ENCODE data around the gene LMF1.
"Not testable (repeated sequence)": the region's sequence is repeated elsewhere in the genome, so short reads cannot be mapped to it uniquely, and the experiment has no call there.

Gene LMF1

GRCh38 chr16:962366-962765 is 8.4 kb downstream of the LMF1 start:
- no peak for TF ChIP-seq CTCF (IDR thresholded peaks at IDR 0.05; ENCODE audit: low read depth, low read length, missing control alignments)
- DNase-seq (ENCODE audit: low read depth), result no peak
- no peak overlapping the region for H3K4me3 ChIP-seq (ENCODE audit: low read depth, low read length)

- no peak for TF ChIP-seq CTCF (IDR thresholded peaks at IDR 0.05; ENCODE audit: low read depth, low read length, missing control alignments)
- H3K4me3 ChIP-seq (ENCODE audit: low read depth, low read length), result no peak overlapping the region
- no peak for DNase-seq (ENCODE audit: low read depth)
Measured at GRCh38 chr16:959232-960040, 11.3 kb downstream of the LMF1 start.

- H3K4me3 ChIP-seq (ENCODE audit: low read depth, low read length); DNase-seq (ENCODE audit: low read depth): not testable (repeated sequence)
Measured at GRCh38 chr16:955766-956165, 15.0 kb downstream of the LMF1 start.

- not testable (repeated sequence) for H3K4me3 ChIP-seq (ENCODE audit: low read depth, low read length); DNase-seq (ENCODE audit: low read depth)
Measured at GRCh38 chr16:953818-954217, 17.0 kb downstream of the LMF1 start.

- DNase-seq (ENCODE audit: low read depth), result no peak
- no peak overlapping the region for H3K4me3 ChIP-seq (ENCODE audit: low read depth, low read length)
- TF ChIP-seq CTCF (IDR thresholded peaks at IDR 0.05; ENCODE audit: low read depth, low read length, missing control alignments), result no peak
Measured at GRCh38 chr16:952321-952720, 18.5 kb downstream of the LMF1 start.

GRCh38 chr16:951660-952301 is 19.0 kb downstream of the LMF1 start:
- TF ChIP-seq CTCF (IDR thresholded peaks at IDR 0.05; ENCODE audit: low read depth, low read length, missing control alignments), result no peak

GRCh38 chr16:950733-951573 is 19.8 kb downstream of the LMF1 start:
- not testable (repeated sequence) for DNase-seq (ENCODE audit: low read depth); H3K4me3 ChIP-seq (ENCODE audit: low read depth, low read length)

More at GRCh38 chr16:951660-952301, 19.0 kb downstream of the LMF1 start:
- no peak overlapping the region for H3K4me3 ChIP-seq (ENCODE audit: low read depth, low read length)
- DNase-seq (ENCODE audit: low read depth), result no peak

- not testable (repeated sequence) for H3K4me3 ChIP-seq (ENCODE audit: low read depth, low read length); DNase-seq (ENCODE audit: low read depth)
Measured at GRCh38 chr16:948767-949166, 22.0 kb downstream of the LMF1 start.

- DNase-seq (ENCODE audit: low read depth); H3K4me3 ChIP-seq (ENCODE audit: low read depth, low read length): not testable (repeated sequence)
Measured at GRCh38 chr16:947922-948303, 22.9 kb downstream of the LMF1 start.

Measured in GM12864 (cell line).